HUDEP-2 (cell line): ENCODE measurements around the gene CCL24.
A peak's percentile ranks its signal among the peaks of the same experiment; 100 is the strongest.
"Not testable (repeated sequence)": the region's sequence is repeated elsewhere in the genome, so short reads cannot be mapped to it uniquely, and the experiment has no call there.

Experiments used
- DNase-seq, 76 experiments: peaks; one replicate each; lab custom pipeline; 2025; ENCODE audit not compliant: unreplicated experiment in 76 of 76; lab: John Stamatoyannopoulos, UW

CCL24 gene, protein sequence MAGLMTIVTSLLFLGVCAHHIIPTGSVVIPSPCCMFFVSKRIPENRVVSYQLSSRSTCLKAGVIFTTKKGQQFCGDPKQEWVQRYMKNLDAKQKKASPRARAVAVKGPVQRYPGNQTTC

DNA sequence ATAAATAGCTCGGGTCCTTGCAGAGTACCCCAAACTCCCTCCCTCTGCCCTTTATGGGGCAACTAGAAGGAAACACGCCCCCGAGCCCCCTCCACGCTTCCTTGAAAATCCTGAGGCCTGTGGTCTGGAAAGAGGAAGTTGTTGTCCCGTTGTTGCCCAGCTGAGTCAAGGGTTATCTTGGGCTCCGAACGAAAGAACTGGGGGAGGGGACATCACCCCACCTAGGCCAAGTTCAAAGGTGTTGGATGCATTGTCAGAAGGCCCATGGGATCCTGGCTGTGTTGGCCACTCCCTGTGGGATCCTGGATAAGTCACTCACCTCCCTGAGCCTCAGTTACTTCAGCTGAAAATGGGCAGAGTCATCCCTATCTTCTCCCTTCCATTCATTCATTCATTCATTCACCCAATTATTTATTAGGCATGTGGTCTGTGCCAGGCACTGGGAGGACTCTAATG, at the start of gene CCL24:
CCL24 (minus strand) TSS at position 26 of the 456 bp plus-strand sequence. CDS start 91 bp downstream, outside the sequence.
- no peak for DNase-seq

DNA sequence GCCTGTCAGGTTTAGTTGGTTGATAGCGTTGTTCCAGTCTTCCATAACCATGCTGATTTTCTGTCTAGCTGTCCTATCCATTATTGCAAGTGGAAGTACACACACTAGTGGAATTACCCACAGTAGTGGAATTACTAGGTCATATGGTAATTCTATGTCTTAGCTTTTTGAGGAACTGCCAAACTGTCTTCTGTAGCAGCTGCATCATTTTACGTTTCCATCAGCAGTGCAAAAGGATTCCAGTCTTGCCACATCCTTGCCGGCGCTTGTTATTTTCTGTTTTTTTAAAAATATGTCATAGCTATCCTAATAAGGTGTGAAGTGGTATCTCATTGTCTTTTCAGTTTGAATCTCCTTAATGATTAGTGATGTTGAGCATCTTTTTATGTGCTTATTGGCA, 48.0 kb upstream of the CCL24 start:
- DNase-seq: no peak

DNA sequence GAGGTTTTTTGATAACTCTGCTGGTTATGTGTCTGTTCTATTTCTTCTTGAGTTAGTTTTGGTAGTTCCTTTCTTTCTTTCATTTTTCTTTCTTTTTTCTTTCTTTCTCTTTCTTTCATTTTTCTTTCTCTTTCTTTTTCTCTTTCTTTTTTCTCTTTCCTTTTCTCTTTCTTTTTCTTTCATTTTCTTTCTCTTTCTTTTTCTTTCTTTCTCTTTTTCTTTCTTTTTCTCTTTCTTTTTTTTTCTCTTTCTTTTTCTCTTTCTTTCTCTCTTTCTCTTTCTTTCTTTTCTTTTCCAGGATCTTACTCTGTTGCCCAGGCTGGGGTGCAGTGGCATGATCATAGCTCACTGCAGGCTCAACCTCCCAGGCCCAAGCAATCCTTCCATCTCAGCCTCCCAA, 44.8 kb upstream of the CCL24 start:
- DNase-seq: no peak

DNA sequence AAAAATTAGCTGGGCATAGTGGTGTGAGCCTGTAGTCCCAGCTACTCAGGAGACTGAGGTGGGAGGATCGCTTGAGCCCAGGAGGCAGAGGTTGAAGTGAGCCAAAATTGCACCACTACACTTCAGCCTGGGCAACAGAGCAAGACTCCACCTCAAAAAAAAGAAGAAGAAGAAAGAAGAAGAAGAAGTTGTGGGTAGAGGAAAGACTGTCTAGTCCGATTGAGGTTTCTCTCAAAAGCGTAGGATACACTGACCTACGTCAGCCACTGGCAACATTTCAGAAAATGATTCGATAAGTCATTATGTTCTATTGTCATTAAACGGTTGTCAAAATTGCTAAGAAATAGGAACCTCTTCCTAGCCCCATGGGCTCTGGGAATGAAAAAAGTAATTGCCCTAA, 42.9 kb upstream of the CCL24 start:
- no peak for DNase-seq

DNA sequence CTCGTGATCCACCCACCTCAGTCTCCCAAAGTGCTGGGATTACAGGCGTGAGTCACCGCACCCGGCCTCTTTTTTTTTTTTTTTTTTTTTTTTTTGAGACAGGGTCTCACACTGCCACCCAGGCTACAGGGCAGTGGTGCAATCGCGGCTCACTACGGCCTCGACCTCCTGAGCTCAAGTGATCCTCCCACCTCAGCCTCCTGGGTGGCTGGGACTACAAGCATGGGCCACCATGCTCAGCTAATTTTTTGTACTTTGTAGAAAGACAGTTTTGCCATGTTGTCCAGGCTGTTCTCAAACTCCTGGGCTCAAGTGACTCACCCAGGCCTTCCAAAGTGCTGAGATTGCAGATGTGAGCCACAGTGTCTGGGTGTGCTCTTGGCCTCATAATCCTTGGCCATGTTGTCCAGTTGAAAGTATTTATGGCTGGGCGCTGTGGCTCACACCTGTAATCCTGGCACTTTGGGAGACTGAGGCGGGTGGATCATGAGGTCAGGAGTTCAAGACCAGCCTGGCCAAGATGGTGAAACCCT, 41.3 kb upstream of the CCL24 start:
- not testable (repeated sequence) for DNase-seq

DNA sequence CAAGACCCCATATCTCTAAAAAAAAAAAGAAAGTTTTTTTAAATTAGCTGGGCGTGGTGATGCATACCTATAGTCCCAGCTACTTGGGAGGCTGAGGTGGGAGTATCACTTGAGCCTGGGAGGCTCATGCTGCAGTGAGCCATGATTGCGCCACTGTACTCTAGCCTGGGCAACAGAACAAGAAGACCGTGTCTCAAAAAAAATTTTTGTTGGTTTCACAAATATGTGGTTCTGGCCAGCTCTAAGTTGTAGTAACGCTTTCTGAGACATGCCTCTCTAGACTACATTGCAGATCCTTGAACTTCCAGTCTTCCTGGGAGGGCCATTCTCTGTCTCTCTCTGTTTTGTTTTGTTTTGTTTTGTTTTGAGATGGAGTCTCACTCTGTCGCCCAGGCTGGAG, 40.6 kb upstream of the CCL24 start:
- DNase-seq: no peak

DNA sequence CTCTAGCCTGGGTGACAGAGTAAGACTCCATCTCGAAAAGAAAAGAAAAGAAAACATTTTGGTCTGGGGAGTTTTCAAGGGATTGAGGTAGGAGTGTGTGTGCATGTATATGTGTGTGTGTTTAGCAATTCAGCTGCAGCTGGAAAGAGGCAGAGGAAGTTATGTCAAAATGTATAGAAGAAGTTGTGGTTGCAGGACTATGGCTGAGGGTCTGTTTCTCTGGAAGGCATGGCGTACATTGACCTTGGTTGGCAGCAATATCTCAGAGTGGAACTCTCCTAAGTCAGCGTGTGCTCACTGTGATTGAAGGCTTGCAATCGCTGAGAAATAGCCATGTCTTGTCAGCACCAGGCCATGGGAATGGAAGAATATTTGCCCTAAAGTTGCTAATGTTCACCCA, 36.6 kb upstream of the CCL24 start:
- no peak for DNase-seq

DNA sequence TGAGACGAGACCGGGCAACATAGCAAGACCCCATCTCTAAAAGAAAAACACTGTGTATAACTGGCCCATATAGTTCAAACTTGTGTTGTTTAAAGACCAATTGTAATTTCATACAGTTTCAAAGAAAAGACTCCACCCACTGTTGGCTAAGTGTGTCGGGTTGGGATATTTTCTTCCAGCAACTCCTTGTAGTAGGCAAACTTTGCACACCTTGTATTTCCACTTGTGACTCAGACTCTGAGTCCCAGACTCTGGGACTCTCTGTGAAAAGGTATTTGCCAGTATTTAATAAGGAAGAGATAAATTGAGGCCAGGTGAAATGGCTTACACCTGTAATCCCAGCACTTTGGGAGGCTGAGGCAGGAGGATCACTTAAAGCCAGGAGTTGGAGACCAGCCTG, 36.0 kb upstream of the CCL24 start:
- DNase-seq: no peak

DNA sequence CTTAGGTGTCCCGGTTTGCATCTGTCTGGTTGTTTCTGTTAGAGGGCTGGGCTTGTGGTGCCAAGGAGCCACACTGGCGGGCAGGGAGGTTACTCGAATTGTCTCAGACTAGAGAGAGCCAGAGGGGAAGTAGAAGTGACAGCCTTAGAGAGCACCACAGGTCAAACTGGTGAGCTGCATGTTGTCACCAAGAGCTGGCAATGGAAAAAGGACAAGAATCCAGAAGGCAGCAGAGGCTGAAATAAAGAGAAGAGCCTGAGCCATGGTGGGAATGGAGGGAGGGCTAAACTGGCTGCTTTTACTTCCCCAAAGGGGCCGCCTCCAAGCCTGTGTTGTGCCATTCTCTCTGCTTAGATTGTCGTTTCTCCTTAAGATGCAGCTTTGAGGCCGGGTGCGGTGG, 34.1 kb upstream of the CCL24 start:
- DNase-seq: no peak

DNA sequence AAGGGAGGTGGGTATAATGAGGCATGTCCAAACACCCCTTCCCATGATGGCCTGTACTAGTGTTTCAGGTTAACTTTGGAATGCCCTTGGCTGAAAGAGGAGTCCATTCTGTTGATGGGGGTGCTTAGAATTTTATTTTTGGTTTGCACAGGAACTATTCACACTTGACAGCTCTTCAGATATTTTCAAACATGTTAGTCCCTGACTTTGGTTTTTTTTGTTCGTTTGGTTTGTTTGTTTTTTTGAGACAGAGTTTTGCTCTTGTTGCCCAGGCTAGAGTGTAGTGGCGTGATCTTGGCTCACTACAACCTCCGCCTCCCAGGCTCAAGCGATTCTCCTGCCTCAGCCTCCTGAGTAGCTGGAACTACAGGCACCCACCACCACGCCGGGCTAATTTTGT, 31.5 kb upstream of the CCL24 start:
- DNase-seq: not testable (repeated sequence)

DNA sequence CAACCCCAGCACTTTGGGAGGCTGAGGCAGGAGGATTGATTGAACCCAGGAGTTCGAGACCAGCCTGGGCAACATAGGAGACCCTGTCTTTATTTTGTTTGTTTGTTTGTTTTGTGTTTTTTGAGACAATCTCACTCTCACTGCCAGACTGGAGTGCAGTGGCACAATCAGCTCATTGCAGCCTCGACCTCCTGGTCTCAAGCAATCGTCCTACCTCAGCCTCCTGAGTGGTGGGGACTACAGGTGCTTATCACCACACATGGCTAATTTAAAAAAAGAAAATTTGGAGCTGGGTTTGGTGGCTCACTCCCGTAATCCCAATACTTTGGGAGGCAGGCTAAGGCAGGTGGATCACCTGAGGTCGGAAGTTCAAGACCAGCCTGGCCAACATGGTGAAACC, 30.6 kb upstream of the CCL24 start:
- DNase-seq: no peak

DNA sequence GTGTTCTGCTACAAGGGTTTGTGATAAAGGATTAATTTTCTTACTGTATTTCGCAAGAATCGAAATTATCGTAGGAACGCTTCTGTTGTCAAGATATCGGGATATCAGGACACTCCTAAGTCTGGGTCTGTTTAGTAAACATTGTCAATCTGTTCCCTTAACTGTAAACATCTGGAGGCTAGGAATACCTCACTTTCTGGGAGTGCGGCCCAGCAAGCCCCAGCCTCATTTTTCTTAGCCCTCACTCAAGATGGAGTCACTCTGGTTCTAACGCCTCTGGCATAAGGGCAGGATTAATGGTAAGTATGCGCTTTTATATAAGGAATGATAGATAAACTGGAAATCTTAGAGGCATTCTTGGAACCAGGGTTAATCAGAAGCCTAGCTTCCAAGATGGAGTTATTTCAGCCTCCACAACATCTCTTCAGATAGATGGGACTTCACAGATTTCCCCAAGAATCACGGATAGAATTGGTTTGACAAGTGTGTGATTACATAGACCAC, 30.1 kb upstream of the CCL24 start:
- no peak for DNase-seq

DNA sequence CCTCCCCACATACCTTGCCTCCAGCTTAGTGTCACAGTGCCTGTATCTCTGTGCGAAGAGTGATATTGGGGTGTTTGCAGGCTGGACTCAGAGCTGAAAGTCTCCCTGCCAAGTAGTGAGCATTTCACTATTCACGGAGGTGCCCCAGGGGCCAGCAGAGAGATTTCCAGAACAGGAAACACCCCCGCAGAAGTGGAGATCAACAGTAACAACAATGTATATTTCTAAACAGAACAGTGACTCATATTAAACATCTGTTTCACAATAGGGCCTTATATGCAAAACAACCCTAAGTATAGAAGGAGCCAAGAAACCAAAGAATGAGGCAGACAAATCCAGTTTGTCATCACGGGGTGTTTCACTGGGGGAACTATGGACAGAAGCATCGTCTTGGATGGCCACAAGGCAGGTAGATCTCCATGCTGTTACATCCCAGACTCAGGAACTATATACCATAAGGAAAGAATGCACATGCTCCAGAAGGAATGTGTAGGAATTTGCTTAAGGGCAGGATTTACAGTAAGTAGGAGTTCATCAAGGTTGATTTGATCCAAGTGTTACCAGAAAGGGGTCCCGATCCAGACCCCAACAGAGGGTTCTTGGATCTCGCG, 29.3 kb upstream of the CCL24 start:
- peak in 10 of 76 experiments; percentile 2 to 53 (median 24) for DNase-seq

DNA sequence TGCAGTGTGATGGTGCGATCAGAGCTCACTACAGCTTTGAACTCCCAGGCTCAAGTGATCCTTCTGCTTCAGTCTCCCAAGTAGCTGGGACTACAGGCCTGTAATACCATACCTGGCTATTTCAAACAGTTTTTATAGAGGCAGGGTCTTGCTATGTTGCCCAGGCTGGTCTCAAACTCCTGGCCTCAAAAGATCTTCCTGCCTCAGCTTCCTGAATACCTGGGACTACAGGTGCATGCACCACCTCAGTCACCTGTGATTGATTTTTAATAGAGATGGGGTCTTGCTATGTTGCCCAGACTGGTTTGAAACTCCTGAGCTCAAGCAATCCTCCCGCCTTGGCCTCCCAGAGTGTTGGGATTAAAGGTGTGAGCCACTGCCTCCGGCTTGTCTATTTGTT, 26.4 kb upstream of the CCL24 start:
- no peak for DNase-seq

DNA sequence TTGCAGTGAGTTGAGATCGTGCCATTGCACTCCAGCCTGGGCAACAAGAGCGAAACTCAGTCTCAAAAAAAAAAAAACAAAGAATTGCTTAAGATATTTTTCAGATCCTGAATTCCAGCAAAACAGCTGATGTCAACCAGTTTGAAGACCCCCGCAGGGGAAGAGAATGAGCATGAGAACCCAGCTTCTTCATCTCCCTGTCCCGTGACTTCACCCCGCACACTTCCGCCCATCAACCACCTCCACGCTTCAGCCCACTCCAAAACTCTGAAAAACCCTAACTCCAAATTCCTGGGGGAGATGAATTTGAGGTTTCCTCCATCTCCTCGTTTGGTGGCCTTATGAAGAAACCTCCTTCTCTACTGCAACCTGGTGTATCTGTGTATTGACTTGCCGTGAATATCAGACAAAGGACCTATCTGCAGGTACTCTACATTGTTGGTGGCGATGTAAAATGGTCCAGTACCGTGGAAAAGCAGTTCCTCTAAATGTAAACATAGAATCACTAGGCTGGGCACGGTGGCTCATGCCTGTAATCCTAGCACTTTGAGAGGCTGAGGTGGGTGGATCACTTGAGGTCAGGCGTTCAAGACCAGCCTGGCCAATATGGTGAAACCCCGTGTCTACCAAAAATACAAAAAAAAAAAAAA, 24.8 kb upstream of the CCL24 start:
- DNase-seq: not testable (repeated sequence)

DNA sequence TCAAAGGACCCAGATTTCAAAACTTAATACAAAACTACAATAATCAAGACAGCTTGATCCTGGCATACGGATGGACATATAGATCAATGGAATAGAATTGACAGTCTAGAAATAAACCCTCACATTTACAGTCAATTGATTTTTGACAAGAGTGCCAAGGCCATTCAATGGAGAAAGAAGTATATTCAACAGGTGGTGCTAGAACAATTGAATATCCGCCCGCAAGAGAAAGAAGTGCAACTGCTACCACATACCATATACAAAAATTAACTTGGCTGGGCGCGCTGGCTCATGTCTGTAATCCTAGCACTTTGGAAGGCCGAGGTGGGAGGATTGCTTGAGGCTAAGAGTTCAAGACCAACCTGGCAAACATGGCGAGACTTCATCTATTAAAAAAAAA, 23.2 kb upstream of the CCL24 start:
- DNase-seq: no peak

DNA sequence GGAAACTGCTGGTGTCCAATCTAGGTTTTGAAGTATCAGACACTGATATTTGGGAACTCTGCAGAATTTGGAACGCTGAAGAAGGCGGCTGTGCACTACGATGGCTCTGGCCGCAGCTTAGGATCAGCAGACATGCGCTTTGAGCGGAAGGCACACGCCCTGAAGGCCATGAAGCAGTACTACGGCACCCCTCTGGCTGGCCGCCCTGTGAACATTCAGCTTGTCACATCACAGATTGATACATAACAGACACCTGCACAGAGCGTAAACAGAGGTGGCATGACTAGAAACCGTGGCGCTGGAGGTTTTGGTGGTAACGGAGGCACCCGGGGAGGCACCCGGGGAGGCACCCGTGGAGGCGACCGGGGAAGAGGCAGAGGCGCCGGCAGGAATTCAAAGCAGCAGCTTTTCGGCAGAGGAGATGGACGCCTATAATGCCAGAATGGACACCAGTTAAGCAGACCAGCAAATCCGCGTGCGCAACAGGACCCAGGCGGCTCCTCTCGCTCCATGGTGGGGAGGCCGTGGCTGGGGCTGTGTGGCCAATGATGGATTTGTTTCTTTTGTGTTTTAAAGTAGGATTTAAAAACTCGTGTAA, 22.2 kb upstream of the CCL24 start:
- no peak for DNase-seq

DNA sequence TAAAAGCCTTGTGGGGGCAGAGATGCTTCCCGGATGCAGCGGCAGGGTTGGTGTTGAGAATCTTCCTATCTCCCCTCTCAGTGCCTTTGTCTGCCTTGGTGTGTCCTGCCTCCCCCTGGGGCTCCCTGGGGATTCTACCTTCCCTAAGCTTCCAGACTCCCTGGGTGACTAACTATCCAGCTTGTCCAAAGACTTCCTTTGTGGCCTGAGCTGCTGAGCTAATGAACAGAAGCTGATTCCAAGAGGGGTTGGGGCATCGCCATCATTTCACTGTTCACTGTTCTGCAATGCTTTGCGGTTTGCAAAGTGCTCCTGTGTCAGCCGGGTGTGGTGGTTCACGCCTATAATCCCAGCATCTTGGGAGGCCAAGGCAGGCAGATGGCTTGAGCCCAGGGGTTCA, 20.1 kb upstream of the CCL24 start:
- DNase-seq: not testable (repeated sequence)

DNA sequence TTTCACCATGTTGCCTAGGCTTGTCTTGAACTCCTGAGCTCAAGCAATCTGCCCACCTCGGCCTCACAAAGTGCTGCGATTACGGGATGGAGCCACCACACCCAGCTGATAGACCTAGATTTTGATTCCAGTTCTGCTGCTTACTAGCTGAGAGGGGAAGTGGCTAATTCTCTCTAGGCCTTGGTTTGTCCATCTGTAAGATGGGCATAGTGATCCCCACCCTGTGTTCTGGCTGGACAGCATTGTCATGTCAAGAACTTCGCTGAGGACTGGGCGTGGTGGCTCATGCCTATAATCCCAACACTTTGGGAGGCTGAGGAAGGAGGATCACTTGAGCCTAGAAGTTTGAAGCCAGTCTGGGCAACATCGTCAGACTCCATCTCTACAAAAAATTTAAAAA, 17.4 kb upstream of the CCL24 start:
- DNase-seq: no peak

DNA sequence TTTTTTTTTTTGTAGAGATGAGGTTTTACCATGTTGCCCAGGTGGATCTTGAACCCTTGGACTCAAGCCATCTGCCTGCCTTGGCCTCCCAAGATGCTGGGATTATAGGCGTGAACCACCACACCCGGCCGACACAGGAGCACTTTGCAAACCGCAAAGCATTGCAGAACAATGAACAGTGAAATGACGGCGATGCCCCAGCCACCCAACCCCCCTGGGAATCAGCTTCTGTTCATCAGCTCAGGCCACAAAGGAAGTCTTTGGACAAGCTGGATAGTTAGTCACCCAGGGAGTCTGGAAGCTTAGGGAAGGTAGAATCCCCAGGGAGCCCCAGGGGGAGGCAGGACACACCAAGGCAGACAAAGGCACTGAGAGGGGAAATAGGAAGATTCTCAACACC, 16.1 kb upstream of the CCL24 start:
- DNase-seq: not testable (repeated sequence)

DNA sequence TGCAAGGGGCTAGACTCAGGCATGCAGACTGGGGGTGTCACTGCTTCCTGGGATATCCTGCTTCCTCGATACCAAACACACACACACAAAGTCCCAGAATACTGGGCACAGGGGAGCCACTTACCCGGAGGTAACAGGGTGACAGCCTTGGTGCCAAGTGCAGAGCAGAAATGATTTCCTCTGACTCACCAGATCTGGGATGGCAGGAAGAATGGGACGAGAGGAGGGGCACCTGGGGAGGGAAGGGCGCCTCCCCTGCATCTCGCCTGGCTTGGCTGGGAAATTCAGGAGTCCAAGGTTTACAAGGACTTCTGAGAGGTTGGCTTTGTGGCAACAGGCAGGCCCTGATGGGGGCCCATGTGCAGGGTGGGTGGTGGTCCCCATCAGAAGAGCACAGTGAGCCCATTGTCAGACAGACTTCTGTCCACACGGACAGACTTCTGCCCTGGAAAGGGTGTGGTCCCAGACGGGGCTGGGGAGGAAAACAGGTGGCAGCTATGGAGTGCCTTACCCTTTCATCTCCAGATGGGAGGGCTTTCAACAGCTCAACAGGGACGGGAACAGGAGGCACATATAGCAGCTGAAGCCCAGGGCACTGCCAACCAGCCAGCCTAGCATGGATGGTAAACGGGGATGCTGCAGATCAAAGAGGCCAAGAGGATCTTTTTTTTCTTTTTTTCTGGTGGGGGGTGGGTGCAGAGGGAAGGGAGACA, 9.7 kb upstream of the CCL24 start:
- no peak for DNase-seq
